ENCODE results near the gene HSPB7.
"Not testable (repeated sequence)": the region's sequence is repeated elsewhere in the genome, so short reads cannot be mapped to it uniquely, and the experiment has no call there.

The HSPB7 gene

DNA sequence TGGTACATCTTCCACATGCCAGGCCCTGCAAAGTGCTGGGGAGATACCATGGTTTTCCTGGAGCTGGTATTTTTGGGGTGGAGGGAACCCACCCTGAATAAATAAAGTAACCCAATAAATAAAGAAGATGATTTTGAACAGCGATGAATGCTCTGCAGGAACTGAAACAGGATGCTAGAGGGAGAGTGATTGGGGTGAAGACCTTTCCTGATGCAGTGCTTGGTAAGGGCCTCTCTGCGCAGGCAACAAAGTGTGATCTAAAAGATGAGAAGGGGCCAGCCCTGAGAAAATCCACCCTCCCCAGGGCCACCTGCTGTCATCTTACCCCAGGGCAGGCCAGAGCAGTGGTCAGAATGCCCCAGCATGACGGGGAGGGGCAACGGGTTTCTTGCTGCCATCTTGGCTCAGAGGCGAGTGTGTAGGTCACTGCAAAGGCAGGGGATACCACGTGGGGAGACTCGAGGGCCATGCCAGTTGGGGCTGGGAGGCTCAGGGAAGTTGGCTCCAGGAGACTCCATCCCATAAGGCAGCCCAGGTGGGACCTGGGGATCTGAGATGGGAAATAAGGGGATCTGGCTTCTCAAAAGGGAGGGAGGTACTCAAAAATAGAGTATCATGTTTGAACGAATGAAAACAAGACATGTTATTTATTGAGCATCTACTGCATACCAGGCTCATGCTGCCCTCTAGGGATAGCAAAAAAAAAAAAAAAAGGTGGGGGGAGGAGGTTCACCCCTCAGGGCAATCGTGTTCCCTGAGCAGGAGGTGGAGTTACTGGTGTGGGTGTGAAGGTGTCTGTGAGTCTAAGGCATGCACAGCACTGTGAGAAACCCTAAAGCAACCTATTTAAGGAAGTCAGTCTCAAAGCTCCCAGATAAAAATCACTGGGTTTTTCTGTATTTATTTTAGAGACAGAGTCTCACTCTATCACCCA, 11.0 kb downstream of the HSPB7 start:
- DNase-seq (ENCODE audit: low read depth, low spot score): no peak

GRCh38 chr1:16006010-16006409, 11.8 kb downstream of the HSPB7 start:
- DNase-seq (ENCODE audit: low read depth, low spot score): no peak

DNA sequence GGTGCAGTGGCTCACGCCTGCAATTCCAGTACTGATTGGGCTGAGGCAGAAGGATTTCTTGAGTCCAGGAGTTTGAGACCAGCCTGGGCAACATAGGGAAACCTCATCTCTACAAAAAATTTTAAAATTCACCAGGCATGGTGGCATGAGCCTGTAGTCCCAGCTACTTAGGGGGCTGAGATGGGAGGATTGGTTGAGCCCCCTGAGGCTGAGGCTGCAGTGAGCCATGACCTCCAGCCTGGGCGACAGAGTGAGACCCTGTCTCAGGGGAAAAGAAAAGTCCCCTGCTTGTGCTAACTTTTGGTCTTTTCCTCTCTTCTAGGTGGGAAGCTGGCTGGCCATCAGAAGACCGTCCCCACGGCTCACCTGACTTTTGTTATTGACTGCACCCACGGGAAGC, 12.2 kb downstream of the HSPB7 start:
- no peak for DNase-seq (ENCODE audit: low read depth, low spot score)

DNA sequence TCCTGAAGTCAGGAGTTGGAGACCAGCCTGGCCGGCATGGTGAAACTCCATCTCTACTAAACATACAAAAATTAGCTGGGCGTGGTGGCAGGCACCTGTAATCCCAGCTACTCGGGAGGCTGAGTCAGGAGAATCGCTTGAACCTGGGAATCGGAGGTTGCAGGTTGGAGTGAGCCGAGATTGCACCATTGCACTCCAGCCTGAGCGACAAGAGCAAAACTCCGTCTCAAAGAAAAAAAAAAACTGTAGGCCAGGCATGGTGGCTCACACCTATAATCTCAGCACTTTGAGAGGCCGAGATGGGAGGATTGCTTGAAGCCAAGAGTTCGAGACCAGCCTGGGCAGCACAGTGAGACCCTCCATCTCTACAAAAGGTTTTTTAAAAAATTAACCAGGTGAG, 16.6 kb downstream of the HSPB7 start:
- DNase-seq (ENCODE audit: low read depth, low spot score): not testable (repeated sequence)

GRCh38 chr1:15998929-15999328, 18.9 kb downstream of the HSPB7 start:
- no peak for DNase-seq (ENCODE audit: low read depth, low spot score)

DNA sequence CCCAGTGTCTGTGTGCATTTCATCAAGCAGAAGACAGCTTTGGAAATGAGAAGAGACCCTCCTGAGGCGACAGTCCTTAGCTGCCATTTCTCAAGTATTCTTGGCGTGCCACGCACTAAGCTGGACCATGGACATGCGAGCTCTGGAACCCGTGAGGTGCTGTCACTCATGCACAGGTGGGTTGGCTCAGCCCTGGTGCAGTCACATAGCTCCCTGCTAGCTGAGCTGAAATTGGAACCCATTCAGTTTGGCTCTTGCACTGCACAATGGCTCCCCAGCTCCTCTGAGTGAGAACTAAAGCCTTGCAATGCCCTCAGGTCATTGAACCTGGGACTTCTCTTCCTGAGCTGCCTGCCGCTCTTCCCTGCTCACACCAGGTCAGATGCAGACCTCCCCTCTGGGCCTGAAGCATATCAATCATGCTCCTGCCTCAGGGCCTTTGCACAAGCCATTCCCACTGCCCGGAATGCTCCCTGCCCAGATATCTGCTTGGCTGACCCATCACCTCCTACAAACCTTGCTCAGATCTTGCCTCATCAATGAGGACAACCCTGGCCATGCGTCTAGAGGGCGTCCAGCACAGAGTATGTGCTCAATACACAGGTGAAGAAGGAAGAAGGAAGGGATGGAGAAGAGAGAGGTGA, 20.1 kb downstream of the HSPB7 start:
- DNase-seq (ENCODE audit: low read depth, low spot score): no peak

DNA sequence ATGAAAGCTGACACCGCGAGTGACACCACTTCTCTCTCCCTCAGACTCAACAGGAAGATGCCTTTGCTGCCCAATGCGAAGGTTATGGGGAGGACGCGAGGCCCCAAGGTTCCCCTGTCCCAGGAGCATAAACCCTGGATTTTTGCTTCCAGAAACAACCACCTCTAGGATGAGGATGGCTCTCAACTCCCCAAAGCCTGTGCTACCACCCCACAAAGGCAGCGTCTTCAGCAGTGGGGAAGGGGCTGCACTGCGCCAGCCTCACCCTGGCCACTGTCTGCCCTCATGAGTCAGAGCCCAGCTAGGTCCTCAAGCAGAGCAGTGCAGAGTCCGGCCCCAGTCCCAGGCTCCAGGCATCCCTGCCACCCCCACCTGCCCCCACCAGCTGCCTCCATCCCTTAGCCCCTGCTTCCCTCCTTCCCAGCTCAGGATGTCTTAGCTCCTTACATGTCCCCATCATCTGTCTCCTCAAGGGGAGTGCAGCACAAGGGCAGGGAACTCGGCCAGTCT, 20.7 kb downstream of the HSPB7 start:
- DNase-seq (ENCODE audit: low read depth, low spot score): no peak

GRCh38 chr1:15994590-15995351, 23.1 kb downstream of the HSPB7 start:
- DNase-seq (ENCODE audit: low read depth, low spot score): peak; percentile 78

DNA sequence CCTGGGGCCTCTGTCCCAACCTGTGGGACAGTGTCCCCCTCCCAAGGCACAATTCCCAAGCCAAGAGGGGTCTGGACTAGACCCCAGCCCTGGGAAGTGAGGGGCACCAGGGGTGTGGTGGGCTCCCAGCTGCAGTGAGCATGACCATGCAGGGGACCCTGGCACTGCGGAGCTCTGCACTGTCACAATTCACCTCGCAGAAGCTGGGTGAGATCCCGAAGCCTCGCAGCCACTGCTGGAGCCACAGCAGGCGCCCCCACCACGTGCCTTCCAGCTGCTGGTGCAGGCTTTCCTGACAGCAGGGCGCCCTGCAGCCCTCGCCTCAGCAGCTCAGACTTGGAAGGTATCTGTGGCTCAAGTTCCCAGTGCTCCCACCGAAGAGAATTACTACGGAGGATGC, 23.8 kb downstream of the HSPB7 start:
- DNase-seq (ENCODE audit: low read depth, low spot score): no peak

DNA sequence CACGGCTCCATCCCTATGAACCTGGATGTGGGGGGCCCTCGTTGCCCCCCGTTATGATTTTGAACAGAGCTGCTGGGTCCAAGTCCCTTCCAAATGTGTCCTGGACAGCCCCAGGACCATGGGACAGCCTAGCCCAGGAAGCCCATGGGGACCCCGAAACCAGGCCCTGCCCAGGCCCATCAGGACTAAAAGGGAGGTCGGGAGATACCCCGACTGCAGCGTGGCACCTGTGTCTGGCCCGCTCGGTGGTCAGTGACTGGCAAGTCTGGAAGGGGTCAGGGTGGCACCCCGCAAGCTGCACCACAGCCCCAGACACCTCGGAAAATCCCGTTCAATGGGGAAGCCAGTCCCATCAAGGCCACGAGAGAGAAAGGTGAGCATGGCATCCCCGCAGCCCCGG, 24.2 kb downstream of the HSPB7 start:
- no peak for DNase-seq (ENCODE audit: low read depth, low spot score)

GRCh38 chr1:15992582-15993500, 25.0 kb downstream of the HSPB7 start:
- no peak for DNase-seq (ENCODE audit: low read depth, low spot score)

DNA sequence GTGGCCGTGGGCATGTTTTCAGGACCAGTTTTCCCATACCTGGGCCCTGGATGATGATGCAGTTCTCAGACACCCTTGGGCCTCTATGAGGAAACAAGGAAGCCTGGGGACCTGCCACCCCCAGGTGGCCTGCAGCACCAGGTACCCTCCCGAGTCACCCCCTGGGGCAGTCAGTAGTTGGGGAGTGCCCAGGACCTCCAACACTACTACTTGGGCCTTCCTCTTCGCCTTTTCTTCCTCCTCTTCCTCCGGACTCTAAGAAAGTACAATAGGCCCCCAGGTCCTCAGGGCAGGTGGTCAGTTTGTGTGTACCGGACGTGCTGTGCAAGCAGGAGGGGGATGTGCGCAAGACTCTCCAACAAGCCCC, 25.7 kb downstream of the HSPB7 start:
- no peak for DNase-seq (ENCODE audit: low read depth, low spot score)

GRCh38 chr1:15991427-15992186, 26.2 kb downstream of the HSPB7 start:
- no peak for DNase-seq (ENCODE audit: low read depth, low spot score)

DNA sequence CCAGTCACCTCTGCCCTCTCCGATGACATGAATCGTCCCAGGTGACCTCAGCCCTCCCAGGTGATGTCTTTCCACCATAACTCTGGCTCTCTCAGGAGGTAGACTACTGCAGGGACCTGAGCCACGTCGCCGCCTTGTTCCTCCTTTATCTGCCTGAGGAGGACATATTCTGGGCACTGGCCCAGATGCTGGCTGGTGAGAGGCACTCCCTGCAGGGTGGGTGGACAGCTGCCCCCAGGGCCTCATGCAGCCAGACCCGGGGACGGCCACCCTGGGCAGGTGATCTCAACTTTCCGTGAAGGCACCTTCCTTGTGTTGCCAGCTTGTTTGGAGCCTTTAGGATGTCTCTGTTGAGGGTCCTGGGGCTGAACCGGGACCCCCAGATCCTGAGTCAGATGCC, 28.1 kb downstream of the HSPB7 start:
- DNase-seq (ENCODE audit: low read depth, low spot score): no peak

- DNase-seq (ENCODE audit: low read depth, low spot score): no peak
Observed at GRCh38 chr1:15988856-15989736, 28.7 kb downstream of the HSPB7 start.

GRCh38 chr1:15985611-15986297, 32.1 kb downstream of the HSPB7 start:
- peak; percentile 68 for DNase-seq (ENCODE audit: low read depth, low spot score)

- no peak for DNase-seq (ENCODE audit: low read depth, low spot score)
Observed at GRCh38 chr1:15983275-15983674, 34.6 kb downstream of the HSPB7 start.

GRCh38 chr1:15981679-15982078, 36.2 kb downstream of the HSPB7 start:
- DNase-seq (ENCODE audit: low read depth, low spot score): no peak

DNA sequence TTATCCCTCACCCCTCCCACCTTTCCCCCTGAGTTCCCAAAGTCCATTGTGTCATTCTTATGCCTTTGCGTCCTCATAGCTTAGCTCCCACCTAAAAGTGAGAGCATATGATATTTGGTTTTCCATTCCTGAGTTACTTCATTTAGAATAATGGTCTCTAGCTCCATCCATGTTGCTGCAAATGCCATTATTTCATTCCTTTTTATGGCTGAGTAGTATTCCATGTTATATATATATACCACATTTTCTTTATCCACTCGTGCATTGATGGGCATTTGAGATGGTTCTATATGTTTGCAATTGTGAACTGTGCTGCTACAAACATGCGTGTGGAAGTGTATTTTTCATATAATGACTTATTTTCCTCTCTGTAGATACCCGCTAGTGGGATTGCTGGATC, 39.9 kb downstream of the HSPB7 start:
- DNase-seq (ENCODE audit: low read depth, low spot score): not testable (repeated sequence)
